Transverse colon (tissue), 4 donors: ENCODE data around the gene SIGMAR1. TPM values are rescaled to one million over a fixed set of nuclear protein-coding genes. Genes with fewer than 3 reads are reported as not detected.

Experiments
- DNase-seq: peaks from one replicate; pipeline ENCODE4 v3.0.0-alpha.2; 2019
- H3K27ac ChIP-seq, 4 donors: fragments of 200-600 bp; sonication (generic); 2 replicates each; pipeline ENCODE4 v1.5.1; 2016 to 2018; ENCODE audit warnings: inconsistent platforms in 4 of 4
- H3K27me3 ChIP-seq: fragments of 200-600 bp; sonication (generic); 2 replicates; pipeline ENCODE4 v1.5.1; 2017; ENCODE audit warnings: inconsistent platforms
- H3K36me3 ChIP-seq, 4 donors: fragments of 200-600 bp; sonication (generic); 2 replicates each; pipeline ENCODE4 v1.5.1; 2017 to 2019; ENCODE audit warnings: inconsistent platforms in 4 of 4
- H3K4me1 ChIP-seq, 4 donors: fragments of 200-600 bp; sonication (generic); 2 replicates each; pipeline ENCODE4 v1.5.1; 2017 to 2020; ENCODE audit warnings: inconsistent platforms in 4 of 4
- H3K4me3 ChIP-seq, 4 donors: fragments of 200-600 bp; sonication (generic); 1 replicate in 1 of 4; 2 replicates in 3 of 4; pipeline versions ENCODE4 v1.5.1 to v1.6.1; 2017 to 2019; ENCODE audit warnings: inconsistent platforms in 4 of 4
- H3K9me3 ChIP-seq, 2 donors: fragments of 200-600 bp; sonication (generic); 2 replicates each; pipeline ENCODE4 v1.5.1; 2017 to 2019; ENCODE audit warnings: inconsistent platforms in 2 of 2
- EP300 ChIP-seq: sonication (generic); formaldehyde crosslinking; IDR thresholded peaks from one replicate; pipeline ENCODE4 v1.6.1; 2017; ENCODE audit warnings: antibody characterized with exemption, low read depth
- POLR2A ChIP-seq: fragments of 450-650 bp; IDR thresholded peaks from one replicate; pipeline ENCODE4 v1.6.1; 2016; ENCODE audit warnings: antibody characterized with exemption, mild to moderate bottlenecking, moderate library complexity
- POLR2AphosphoS5 ChIP-seq, 3 donors: sonication (generic); formaldehyde crosslinking; IDR thresholded peaks; one replicate each; pipeline ENCODE4 v1.6.1; 2016; ENCODE audit warnings: antibody characterized with exemption in 3 of 3
- WGBS, 2 donors: methylation state at CpG; one replicate each; pipeline ENCODE4 v1.1.5; 2018; ENCODE audit warnings: low coverage in 1 of 2; 5-methylcytosine and 5-hydroxymethylcytosine counted together
- in situ Hi-C, 4 donors: fragments of 200-750 bp; cut with MboI; loops; one replicate each; pipeline versions ENCODE4 v1.15.0 to v1.15.1; 2017; ENCODE audit warnings: low sequenced_read_pairs in 3 of 4, low pct_ligation_motif_present in 1 of 4, low pct_unique_long_range_greater_than_20kb in 1 of 4
- intact Hi-C: fragments of 100-400 bp; cut with DNase I; formaldehyde crosslinking; loops from one replicate; pipeline ENCODE4 v1.15.1; 2023; ENCODE audit warnings: low total_unique reads
- total RNA-seq, 4 donors: library from RNA; depleted of rRNA; stranded (reverse); fragments of >200 nt; gene quantifications; one replicate each; pipeline ENCODE4 v1.1.0, GENCODE V29; 2016
- TF ChIP-seq, protein P1 (sequence below), 5 experiments: fragments of 200-600 bp in 3 of 5; fragments of 450-650 bp in 2 of 5; sonication (generic) in 3 of 5; IDR thresholded peaks; 1 replicate in 2 of 5; 2 replicates in 3 of 5; pipeline ENCODE4 v1.5.1; 2016 to 2017; ENCODE audit warnings: antibody characterized with exemption in 5 of 5, inconsistent platforms in 3 of 5, mild to moderate bottlenecking in 2 of 5, moderate library complexity in 1 of 5

Gene SIGMAR1
- total RNA-seq, 4 donors from 2014 or later = 45.6 to 102 (median 62.6) TPM

DNA sequence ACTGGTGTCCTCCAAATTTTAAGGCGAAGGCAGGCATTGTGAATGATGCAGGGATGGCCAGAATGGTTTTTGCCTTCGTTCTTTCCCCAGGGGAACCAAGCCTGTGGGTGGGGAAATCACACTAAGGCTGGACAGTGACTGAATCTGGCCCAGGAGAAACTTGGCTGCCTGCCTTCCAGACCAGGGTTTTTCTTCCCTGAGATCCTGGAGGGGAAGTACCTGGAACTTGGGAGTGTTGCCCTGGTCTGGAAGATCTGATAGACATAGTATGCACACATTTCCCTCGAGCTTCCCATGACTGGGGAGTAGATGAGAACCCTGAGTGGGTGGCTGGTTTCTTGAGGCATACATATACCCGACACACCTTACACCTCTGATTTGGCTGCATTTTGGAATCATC, 13.7 kb upstream of the SIGMAR1 start:
- no peaks in the 10 kb centered on the region for H3K27me3 ChIP-seq
- H3K4me1 ChIP-seq = peaks cover 31 to 58% (median 48%) of the 10 kb centered on the region in 4 donors
- no peaks in the 10 kb centered on the region for H3K9me3 ChIP-seq
- DNase-seq = peak; percentile 47
- peak overlapping the region; percentile 82 to 89 (median 86) for H3K27ac ChIP-seq
- in situ Hi-C loops (no loop called here), intact Hi-C loops (loop anchor here (10.0 kb wide), 1 partner anchor 433 kb away; no protein-coding TSS in a partner anchor)
- TF ChIP-seq EP300 = no peak
- no peak for TF ChIP-seq POLR2AphosphoS5 (IDR thresholded peaks at IDR 0.05)
- TF ChIP-seq, protein P1, sequence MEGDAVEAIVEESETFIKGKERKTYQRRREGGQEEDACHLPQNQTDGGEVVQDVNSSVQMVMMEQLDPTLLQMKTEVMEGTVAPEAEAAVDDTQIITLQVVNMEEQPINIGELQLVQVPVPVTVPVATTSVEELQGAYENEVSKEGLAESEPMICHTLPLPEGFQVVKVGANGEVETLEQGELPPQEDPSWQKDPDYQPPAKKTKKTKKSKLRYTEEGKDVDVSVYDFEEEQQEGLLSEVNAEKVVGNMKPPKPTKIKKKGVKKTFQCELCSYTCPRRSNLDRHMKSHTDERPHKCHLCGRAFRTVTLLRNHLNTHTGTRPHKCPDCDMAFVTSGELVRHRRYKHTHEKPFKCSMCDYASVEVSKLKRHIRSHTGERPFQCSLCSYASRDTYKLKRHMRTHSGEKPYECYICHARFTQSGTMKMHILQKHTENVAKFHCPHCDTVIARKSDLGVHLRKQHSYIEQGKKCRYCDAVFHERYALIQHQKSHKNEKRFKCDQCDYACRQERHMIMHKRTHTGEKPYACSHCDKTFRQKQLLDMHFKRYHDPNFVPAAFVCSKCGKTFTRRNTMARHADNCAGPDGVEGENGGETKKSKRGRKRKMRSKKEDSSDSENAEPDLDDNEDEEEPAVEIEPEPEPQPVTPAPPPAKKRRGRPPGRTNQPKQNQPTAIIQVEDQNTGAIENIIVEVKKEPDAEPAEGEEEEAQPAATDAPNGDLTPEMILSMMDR (IDR thresholded peaks at IDR 0.05) = no peak
- TF ChIP-seq POLR2A = no peak
- 47 to 100% methylated on average over 1 to 4 of the region's 4 CpGs for WGBS, 2 donors
- peak overlapping the region in 3 of 4 donors; percentile 11 to 36 (median 31) for H3K4me3 ChIP-seq
- peaks cover 0 to 14% (median 4%) of the 10 kb centered on the region in 4 donors for H3K36me3 ChIP-seq

DNA sequence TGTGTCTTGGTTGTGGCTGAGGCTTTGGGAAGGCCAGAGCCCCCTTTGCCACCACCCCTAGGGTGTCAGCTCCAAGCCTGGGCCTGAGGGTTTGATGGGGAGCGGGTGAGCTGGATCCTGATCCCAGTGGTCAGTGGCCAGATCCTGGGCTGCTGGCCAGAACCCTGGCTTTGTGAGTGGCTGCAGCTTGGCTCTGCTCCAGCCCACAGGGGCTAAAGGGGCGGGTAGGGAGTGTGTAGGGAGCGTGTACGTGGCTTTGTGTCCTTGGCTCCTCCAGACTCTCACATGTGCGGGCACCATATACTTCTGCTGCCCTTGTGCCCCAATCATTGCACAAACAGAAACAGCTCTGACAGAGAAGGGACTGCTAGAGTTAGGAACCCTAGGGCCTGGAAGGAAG, 13.2 kb upstream of the SIGMAR1 start:
- no peaks in the 10 kb centered on the region for H3K27me3 ChIP-seq
- DNase-seq = no peak
- no peaks in the 10 kb centered on the region for H3K9me3 ChIP-seq
- H3K36me3 ChIP-seq = peaks cover 0 to 14% (median 4%) of the 10 kb centered on the region in 4 donors
- 65% methylated on average over 5 of the region's 5 CpGs; no CpG with 5 or more reads in 1 of the 2 donors for WGBS, 2 donors
- intact Hi-C loops (loop anchor here (10.0 kb wide), 1 partner anchor 434 kb away; no protein-coding TSS in a partner anchor), in situ Hi-C loops (no loop called here)
- peak overlapping the region; percentile 82 to 89 (median 86) for H3K27ac ChIP-seq
- no peak overlapping the region for H3K4me3 ChIP-seq
- H3K4me1 ChIP-seq = peaks cover 36 to 63% (median 53%) of the 10 kb centered on the region in 4 donors
- TF ChIP-seq, protein P1 (IDR thresholded peaks at IDR 0.05) = no peak
- TF ChIP-seq POLR2A (no peak), EP300 (no peak), POLR2AphosphoS5 (IDR thresholded peaks at IDR 0.05) (no peak)

DNA sequence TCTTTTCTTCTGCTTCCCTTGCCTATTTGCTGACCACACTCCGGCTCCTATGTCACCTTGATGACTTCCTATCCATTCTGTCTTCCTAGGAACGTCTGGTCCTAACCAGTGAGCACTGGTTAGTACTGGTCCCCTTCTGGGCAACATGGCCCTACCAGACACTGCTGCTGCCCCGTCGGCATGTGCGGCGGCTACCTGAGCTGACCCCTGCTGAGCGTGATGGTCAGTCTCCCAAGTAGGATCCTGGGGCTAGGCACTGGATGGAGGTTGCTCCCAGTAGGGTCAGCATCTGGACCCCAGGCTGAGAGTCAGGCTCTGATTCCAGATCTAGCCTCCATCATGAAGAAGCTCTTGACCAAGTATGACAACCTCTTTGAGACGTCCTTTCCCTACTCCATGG, 11.1 kb upstream of the SIGMAR1 start:
- no peak overlapping the region for H3K4me3 ChIP-seq
- peak overlapping the region in 1 of 4 donors; percentile 96 for H3K27ac ChIP-seq
- TF ChIP-seq, protein P1 (IDR thresholded peaks at IDR 0.05) = no peak
- no peak for TF ChIP-seq POLR2A
- TF ChIP-seq POLR2AphosphoS5 (IDR thresholded peaks at IDR 0.05) = no peak
- TF ChIP-seq EP300 = no peak
- WGBS, 2 donors = 94 to 100% methylated on average over 1 to 7 of the region's 8 CpGs
- no peak for DNase-seq
- intact Hi-C loops (no loop called here), in situ Hi-C loops (no loop called here)
- H3K36me3 ChIP-seq = peaks cover 0 to 14% (median 4%) of the 10 kb centered on the region in 4 donors
- no peaks in the 10 kb centered on the region for H3K9me3 ChIP-seq
- peaks cover 30 to 48% (median 42%) of the 10 kb centered on the region in 4 donors for H3K4me1 ChIP-seq
- no peaks in the 10 kb centered on the region for H3K27me3 ChIP-seq

DNA sequence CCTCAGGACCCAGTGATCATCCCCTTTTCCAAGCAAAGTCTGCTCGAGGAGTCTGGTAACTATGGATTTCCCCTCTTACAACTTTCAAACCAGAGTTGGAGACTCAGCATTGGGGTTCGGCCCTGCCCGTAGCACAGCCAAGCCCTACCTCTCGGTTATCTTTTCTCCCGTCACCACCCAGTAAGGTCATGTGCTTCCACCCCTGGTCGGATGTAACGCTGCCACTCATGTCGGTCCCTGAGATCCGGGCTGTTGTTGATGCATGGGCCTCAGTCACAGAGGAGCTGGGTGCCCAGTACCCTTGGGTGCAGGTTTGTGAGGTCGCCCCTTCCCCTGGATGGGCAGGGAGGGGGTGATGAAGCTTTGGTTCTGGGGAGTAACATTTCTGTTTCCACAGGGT, 10.1 kb upstream of the SIGMAR1 start:
- TF ChIP-seq POLR2A (no peak), EP300 (no peak), POLR2AphosphoS5 (IDR thresholded peaks at IDR 0.05) (no peak)
- TF ChIP-seq, protein P1 (IDR thresholded peaks at IDR 0.05) = no peak
- peaks cover 23 to 38% (median 31%) of the 10 kb centered on the region in 4 donors for H3K4me1 ChIP-seq
- no peaks in the 10 kb centered on the region for H3K9me3 ChIP-seq
- WGBS, 2 donors = 33 to 45% methylated on average over 5 to 10 of the region's 10 CpGs
- peaks cover 0 to 14% (median 4%) of the 10 kb centered on the region in 4 donors for H3K36me3 ChIP-seq
- intact Hi-C loops (no loop called here), in situ Hi-C loops (no loop called here)
- no peaks in the 10 kb centered on the region for H3K27me3 ChIP-seq
- peak overlapping the region in 3 of 4 donors; percentile 49 to 64 (median 54) for H3K4me3 ChIP-seq
- no peak for DNase-seq
- peak overlapping the region; percentile 84 to 96 (median 91) for H3K27ac ChIP-seq
